Keratinocyte (primary cell): ENCODE data around the gene MOB3B. TPM values are rescaled to one million over a fixed set of nuclear protein-coding genes. Genes with fewer than 3 reads are reported as not detected.
A peak's percentile ranks its signal among the peaks of the same experiment; 100 is the strongest.

Source experiments
- DNase-seq: peaks from one replicate; pipeline ENCODE4 v3.0.0-alpha.2; 2011; ENCODE audit warnings: low read depth, missing footprints, low spot score
- FAIRE-seq: peaks from 2 replicates; lab custom pipeline; 2011; peaks lifted over from hg19 to GRCh38; lab: Jason Lieb, UNC
- H2AFZ ChIP-seq: 2 replicates; pipeline ENCODE4 v1.6.0; 2012; ENCODE audit warnings: low read length, control low read depth, inconsistent platforms; ENCODE audit not compliant: control insufficient read depth
- H3K27ac ChIP-seq: 2 replicates; pipeline ENCODE4 v1.5.1; 2011; ENCODE audit warnings: low read length; ENCODE audit not compliant: control insufficient read depth, insufficient read depth
- H3K27me3 ChIP-seq: 3 replicates; pipeline ENCODE4 v1.6.0; 2011; ENCODE audit warnings: low read length; ENCODE audit not compliant: control insufficient read depth, insufficient read depth; ENCODE audit errors: extremely low read depth
- H3K36me3 ChIP-seq, 2 experiments: 2 replicates in 1 of 2; 3 replicates in 1 of 2; pipeline ENCODE4 v1.5.1; 2011; ENCODE audit warnings: low read length in 2 of 2, mild to moderate bottlenecking in 1 of 2; ENCODE audit not compliant: control insufficient read depth in 2 of 2, insufficient read depth in 2 of 2; ENCODE audit errors: extremely low read depth in 1 of 2
- H3K4me1 ChIP-seq: 3 replicates; pipeline ENCODE4 v1.5.1; 2011; ENCODE audit warnings: low read length; ENCODE audit not compliant: control insufficient read depth, insufficient read depth; ENCODE audit errors: extremely low read depth
- H3K4me2 ChIP-seq: 3 replicates; pipeline ENCODE4 v1.6.0; 2011; ENCODE audit warnings: low read depth, low read length; ENCODE audit not compliant: control insufficient read depth, insufficient read depth; ENCODE audit errors: extremely low read depth
- H3K4me3 ChIP-seq, 3 experiments: fragments of 200-600 bp in 1 of 3; sonication (generic) in 1 of 3; 2 replicates in 2 of 3; 3 replicates in 1 of 3; pipeline ENCODE4 v1.5.1; 2011 to 2016; ENCODE audit warnings: low read length in 3 of 3, mild to moderate bottlenecking in 3 of 3, control low read depth in 2 of 3, inconsistent platforms in 1 of 3, low read depth in 1 of 3, mixed read lengths in 1 of 3, mixed run types in 1 of 3, moderate library complexity in 1 of 3; ENCODE audit not compliant: control insufficient read depth in 2 of 3, insufficient read depth in 2 of 3; ENCODE audit errors: extremely low read depth in 1 of 3
- H3K79me2 ChIP-seq: 2 replicates; pipeline ENCODE4 v1.6.0; 2012; ENCODE audit warnings: low read length; ENCODE audit not compliant: control insufficient read depth, insufficient read depth
- H3K9ac ChIP-seq: 3 replicates; pipeline ENCODE4 v1.6.0; 2011; ENCODE audit warnings: low read length; ENCODE audit not compliant: control insufficient read depth, insufficient read depth; ENCODE audit errors: extremely low read depth
- H3K9me1 ChIP-seq: 3 replicates; pipeline ENCODE4 v1.6.0; 2011; ENCODE audit warnings: low read length; ENCODE audit not compliant: control insufficient read depth, insufficient read depth; ENCODE audit errors: extremely low read depth
- H3K9me3 ChIP-seq: 2 replicates; pipeline ENCODE4 v1.5.1; 2012; ENCODE audit warnings: low read depth, low read length; ENCODE audit not compliant: control insufficient read depth
- H4K20me1 ChIP-seq: 3 replicates; pipeline ENCODE4 v1.6.0; 2011; ENCODE audit warnings: low read length; ENCODE audit not compliant: control insufficient read depth, insufficient read depth; ENCODE audit errors: extremely low read depth
- CTCF ChIP-seq, 3 experiments: IDR thresholded peaks in 1 of 3; conservative IDR thresholded peaks in 1 of 3; optimal IDR thresholded peaks in 1 of 3; 2 replicates in 2 of 3; 3 replicates in 1 of 3; pipeline versions ENCODE3 to v1.5.1; 2011; ENCODE audit warnings: low read length in 3 of 3, mild to moderate bottlenecking in 3 of 3, moderate library complexity in 2 of 3, control low read depth in 1 of 3, inconsistent platforms in 1 of 3; ENCODE audit not compliant: insufficient read depth in 2 of 3; ENCODE audit errors: extremely low read depth in 1 of 3
- EZH2 ChIP-seq: IDR thresholded peaks from one replicate; pipeline ENCODE4 v1.6.1; 2012; ENCODE audit warnings: inconsistent platforms, mild to moderate bottlenecking, low read length, moderate library complexity
- dilution Hi-C: fragments of 300-500 bp; cut with MboI; formaldehyde crosslinking; loops from one replicate; pipeline ENCODE4 v1.7.0; 2020; ENCODE audit warnings: low sequenced_read_pairs; ENCODE audit not compliant: extremely low pct_ligation_motif_present
- polyA plus RNA-seq, 5 experiments: library from polyadenylated mRNA; depleted of rRNA in 3 of 5; stranded (reverse) in 3 of 5; stranded (forward) in 1 of 5; unstranded in 1 of 5; fragments of >200 nt; gene quantifications; 1 replicate in 1 of 5; 2 replicates in 3 of 5; 3 replicates in 1 of 5; pipeline versions ENCODE4 v1.2.1 to v1.2.3, GENCODE V29; 2011 to 2012; ENCODE audit warnings: missing spikeins in 2 of 5, low read depth in 1 of 5, low replicate concordance in 1 of 5

The MOB3B gene
- polyA plus RNA-seq, 1 donor (not counting 4 experiments of a cell fraction or from before 2014, with no cell fraction given) = 35.3 TPM

- Histone ChIP-seq H3K27ac (no peak overlapping the region), H3K27me3 (no peaks in the 10 kb centered on the region), H3K79me2 (peaks cover 42% of the 10 kb centered on the region), H3K4me1 (peaks cover 26% of the 10 kb centered on the region), H4K20me1 (no peaks in the 10 kb centered on the region), H3K9me1 (peaks cover 2% of the 10 kb centered on the region), H3K9ac (no peak overlapping the region), H2AFZ (no peak overlapping the region), H3K4me3 (no peak overlapping the region), H3K9me3 (no peaks in the 10 kb centered on the region), H3K36me3 (peaks cover 0 to 18% of the 10 kb centered on the region in 2 experiments), H3K4me2 (peak overlapping the region; percentile 29)
- FAIRE-seq (no peak), DNase-seq (no peak)
- dilution Hi-C loops = no loop called here
- no peak for TF ChIP-seq CTCF (optimal IDR thresholded peaks at IDR 0.05 in 1 of 3, IDR thresholded peaks at IDR 0.05 in 1 of 3, conservative IDR thresholded peaks at IDR 0.05 in 1 of 3; ENCODE audit: extremely low read depth in 1 of 3, insufficient read depth in 2 of 3, low read length in 3 of 3)
- TF ChIP-seq EZH2 = no peak
Measured at GRCh38 chr9:27473111-27473529, 56.5 kb downstream of the MOB3B start.

GRCh38 chr9:27472195-27472594, 57.4 kb downstream of the MOB3B start:
- peaks cover 34% of the 10 kb centered on the region for H3K4me1 ChIP-seq
- no peaks in the 10 kb centered on the region for H3K27me3 ChIP-seq
- FAIRE-seq = peak; percentile 75
- no peak overlapping the region for H3K9ac ChIP-seq
- peak overlapping the region; percentile 18 for H3K4me2 ChIP-seq
- dilution Hi-C loops = no loop called here
- H3K9me3 ChIP-seq = no peaks in the 10 kb centered on the region
- DNase-seq = no peak
- TF ChIP-seq EZH2 (no peak), CTCF (optimal IDR thresholded peaks at IDR 0.05 in 1 of 3, IDR thresholded peaks at IDR 0.05 in 1 of 3, conservative IDR thresholded peaks at IDR 0.05 in 1 of 3; ENCODE audit: extremely low read depth in 1 of 3, insufficient read depth in 2 of 3, low read length in 3 of 3) (no peak)
- no peak overlapping the region for H3K27ac ChIP-seq
- H3K4me3 ChIP-seq = no peak overlapping the region
- H2AFZ ChIP-seq = no peak overlapping the region
- peaks cover 43% of the 10 kb centered on the region for H3K79me2 ChIP-seq
- no peaks in the 10 kb centered on the region for H4K20me1 ChIP-seq
- peaks cover 0 to 18% of the 10 kb centered on the region in 2 experiments for H3K36me3 ChIP-seq
- H3K9me1 ChIP-seq = peaks cover 2% of the 10 kb centered on the region
